ENCODE results near the gene VCX3B.
"Not testable (repeated sequence)": the region's sequence is repeated elsewhere in the genome, so short reads cannot be mapped to it uniquely, and the experiment has no call there.

Gene VCX3B

GRCh38 chrX:8464530-8464929 lies at the start of gene VCX3B:
TSS of gene VCX3B (plus strand) at chrX:8464830. CDS start at chrX:8465451, 621 bp downstream.
- not testable (repeated sequence) for DNase-seq

- no peak for DNase-seq
Observed at GRCh38 chrX:8418301-8418700, 46.3 kb upstream of the VCX3B start.

- no peak for DNase-seq
Observed at GRCh38 chrX:8424912-8425311, 39.7 kb upstream of the VCX3B start.

GRCh38 chrX:8429692-8430249 lies 34.9 kb upstream of the VCX3B start:
- no peak for DNase-seq

GRCh38 chrX:8430444-8430843 lies 34.2 kb upstream of the VCX3B start:
- DNase-seq, result no peak

- DNase-seq, result no peak
Observed at GRCh38 chrX:8432396-8432795, 32.2 kb upstream of the VCX3B start.

- DNase-seq, result no peak
Observed at GRCh38 chrX:8433109-8434062, 31.2 kb upstream of the VCX3B start.

DNA sequence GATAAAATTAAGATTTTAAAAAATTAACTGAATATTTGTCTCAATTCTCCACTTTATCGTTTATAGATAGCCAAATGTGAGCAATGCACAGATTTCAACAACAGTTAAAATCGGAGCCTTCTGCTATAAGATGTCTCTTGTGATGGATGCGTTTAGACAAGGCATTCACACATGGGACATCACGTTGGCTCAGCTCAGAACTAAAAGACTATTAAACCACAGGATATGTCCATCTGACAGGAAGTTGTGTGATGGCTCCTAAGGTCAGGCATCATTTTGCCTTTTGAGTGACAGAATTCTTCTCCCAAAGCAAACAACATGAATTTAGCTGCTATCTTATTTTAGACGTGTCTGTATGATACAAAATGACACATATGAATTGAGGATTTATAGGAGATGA lies 17.3 kb upstream of the VCX3B start:
- DNase-seq, result no peak

DNA sequence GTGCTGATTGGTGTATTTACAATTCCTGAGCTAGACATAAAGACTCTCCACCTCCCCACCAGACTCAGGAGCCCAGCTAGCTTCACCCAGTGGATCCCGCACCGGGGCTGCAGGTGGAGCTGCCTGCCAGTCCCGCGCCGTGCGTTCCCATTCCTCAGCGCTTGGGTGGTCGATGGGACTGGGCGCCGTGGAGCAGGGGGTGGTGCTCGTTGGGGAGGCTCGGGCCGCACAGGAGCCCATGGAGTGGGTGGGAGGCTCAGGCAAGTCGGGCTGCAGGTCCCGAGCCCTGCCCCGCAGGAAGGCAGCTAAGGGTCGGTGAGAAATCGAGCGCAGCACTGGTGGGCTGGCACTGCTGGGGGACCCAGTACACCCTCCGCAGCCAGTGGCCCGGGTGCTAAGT lies 12.3 kb upstream of the VCX3B start:
- DNase-seq, result not testable (repeated sequence)

DNA sequence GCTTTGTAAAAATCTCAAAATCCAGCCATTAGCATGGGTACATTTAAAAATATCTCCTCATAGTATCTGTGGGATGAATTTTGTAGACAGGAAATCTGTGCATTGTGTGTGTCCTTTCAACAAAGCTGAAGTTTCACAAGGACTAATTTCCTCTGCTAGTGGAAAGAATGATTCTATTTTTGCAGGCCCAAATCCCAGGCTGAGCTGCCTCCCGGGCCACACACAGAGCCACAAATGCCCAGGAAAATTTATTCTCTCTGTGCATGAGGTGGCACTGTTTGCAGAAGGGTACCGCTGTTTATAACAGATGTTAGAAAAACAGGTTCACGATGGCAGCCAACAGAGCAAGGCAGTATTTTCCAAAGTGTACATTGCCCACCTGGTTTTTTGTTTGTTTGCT lies 11.0 kb upstream of the VCX3B start:
- DNase-seq, result no peak

GRCh38 chrX:8455557-8455956 lies 9.1 kb upstream of the VCX3B start:
- no peak for DNase-seq

DNA sequence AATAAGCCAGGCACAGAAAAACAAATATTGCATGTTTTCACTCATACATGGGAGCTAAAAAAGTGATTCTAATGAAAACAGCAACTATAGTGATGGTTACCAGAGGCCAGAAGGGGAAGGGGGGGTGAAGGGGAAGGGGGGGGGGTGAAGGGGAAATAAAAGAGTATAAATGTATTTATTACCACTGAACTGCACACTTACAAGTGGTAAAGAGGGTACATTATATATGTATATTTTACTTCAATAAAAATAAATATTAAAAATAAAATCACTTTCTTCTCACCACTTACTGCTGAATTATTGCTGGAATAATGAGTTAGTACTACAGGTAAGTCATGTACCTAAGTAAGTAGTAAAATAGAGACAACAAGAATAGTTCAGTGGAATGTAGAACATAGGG lies 2.1 kb upstream of the VCX3B start:
- DNase-seq, result no peak

DNA sequence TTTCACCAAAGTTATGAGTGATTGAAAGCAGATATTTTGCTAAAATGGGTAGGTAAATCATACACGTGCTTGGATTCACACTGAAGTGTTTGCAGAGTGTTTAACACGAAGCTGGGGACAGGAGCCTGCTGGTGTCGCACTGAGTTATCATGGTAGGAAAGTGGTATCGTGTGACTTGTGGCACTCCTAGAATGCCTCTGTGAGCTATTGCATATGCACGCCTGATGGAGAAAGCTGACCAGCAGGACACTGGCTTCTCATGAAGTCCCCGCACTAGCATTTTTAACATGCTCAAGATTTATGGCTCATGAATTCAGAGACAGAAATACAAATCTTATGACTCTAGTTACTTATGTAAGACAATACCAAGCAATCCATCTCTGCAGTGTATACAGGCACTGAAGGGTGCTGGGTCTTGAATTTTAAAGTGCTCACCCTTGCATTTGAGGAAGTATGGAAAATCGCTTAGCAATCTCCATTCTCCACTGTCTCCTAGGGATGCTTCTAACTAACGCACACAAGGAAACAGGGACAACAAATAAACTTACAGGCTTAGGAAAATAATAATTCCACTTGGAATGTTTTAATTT lies 19.8 kb downstream of the VCX3B start:
- no peak for DNase-seq

GRCh38 chrX:8495036-8495435 lies 30.4 kb downstream of the VCX3B start:
- not testable (repeated sequence) for DNase-seq

DNA sequence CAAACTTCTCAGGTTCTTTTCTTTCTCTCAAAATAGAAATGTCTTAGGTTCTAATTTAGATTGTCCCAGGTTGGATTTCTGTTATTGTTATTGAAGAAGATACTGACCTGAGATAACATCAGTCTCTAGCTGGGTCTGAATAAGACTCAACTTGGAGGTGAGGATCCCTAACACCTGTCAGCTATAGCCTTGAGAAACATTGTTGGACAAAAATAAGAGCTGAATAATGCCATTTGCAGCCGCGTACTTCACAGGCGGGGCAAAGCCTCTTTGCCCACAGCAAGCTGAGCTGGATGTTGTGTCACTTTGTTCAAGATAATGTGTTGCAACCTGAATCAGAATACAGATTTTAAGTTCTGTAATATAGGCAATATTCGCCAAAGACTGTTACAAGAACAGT lies 35.6 kb downstream of the VCX3B start:
- DNase-seq, result no peak

DNA sequence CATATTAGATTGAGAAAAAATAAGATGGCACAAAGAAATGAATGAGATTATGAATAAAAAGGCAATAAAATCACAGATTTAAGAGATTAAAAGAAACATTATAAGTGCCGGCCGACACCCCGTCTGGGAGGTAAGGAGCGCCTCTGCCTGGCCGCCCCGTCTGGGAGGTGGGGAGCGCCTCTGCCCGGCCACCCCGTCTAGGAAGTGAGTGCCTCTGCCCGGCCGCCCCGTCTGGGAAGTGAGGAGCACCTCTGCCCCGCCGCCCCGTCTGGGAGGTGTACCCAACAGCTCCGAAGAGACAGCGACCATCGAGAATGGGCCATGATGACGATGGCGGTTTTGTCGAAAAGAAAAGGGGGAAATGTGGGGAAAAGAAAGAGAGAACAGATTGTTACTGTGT lies 37.5 kb downstream of the VCX3B start:
- not testable (repeated sequence) for DNase-seq

DNA sequence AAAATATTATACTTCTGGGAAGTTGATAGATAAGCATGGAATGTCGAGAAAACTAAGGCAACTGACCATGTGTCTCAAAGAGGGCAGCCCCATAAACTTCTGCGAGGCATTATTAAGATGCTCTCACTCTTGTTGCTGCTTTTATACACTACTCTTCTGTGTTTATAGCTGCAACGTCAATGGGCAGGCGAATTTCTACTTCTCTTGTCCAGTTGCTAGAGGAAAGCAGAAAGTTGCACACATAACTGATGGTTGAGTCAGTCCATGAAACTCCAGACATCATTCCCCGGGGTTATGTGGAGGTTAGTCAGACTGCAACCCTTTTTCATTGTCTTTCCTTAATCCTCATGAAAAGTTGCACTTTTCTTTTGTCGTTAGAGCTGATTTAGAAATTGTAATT lies 39.8 kb downstream of the VCX3B start:
- DNase-seq, result no peak

All from NCI-H1436 (cell line).